Right hindlimb (tissue), 1 donor: Measurements from ENCODE around the gene RIPOR2.
A peak's percentile ranks its signal among the peaks of the same experiment; 100 is the strongest.
"Not testable (repeated sequence)": the region's sequence is repeated elsewhere in the genome, so short reads cannot be mapped to it uniquely, and the experiment has no call there.

Experiments used
- DNase-seq: peaks from one replicate; pipeline ENCODE4 v3.0.0-alpha.2; 2018

RIPOR2 gene

GRCh38 chr6:24950218-24950941 lies 14.6 kb upstream of the RIPOR2 start:
- no peak for DNase-seq

DNA sequence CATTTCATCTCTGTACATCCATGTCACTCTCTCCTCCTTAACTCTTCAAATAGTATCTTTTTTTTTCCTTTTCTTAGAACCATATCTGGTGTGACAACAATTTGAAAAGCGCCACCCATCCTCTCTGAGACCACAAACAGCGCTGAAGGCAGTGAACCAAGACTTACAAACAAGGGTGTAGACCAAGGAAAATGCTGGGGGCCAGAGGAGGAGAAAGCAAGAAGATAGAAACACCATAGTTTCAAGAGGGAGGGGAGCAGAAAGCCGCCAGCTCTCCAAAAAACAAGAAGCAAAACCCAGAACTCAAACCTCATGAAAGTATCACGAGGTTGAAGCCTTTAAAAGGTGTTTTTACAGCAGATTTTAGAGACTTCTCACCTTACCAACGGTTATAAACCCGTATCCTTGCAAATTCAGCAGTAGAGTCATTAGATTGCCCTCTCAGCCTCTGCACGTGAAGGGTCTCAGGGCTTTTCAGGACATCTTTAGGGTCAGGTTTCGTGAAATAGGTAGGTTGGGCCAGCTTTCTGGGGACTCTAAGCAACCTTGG lies 13.3 kb upstream of the RIPOR2 start:
- DNase-seq: no peak

DNA sequence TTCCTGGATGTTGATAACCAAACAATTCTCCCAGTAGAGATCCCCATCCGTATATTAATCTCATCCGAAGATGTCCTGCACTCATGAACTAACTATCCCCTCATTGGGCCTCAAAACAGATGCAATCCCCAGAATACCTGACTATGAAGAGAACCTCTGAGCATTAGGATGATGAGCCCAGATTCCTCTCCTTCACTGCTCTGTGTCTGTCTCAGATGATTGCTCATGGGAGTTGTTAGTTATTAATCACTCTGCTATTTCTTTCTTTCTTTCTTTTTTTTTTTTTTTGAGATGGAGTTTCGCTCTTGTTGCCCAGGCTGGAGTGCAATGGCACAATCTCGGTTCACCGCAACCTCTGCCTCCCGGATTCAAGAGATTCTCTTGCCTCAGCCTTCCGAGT lies 12.5 kb upstream of the RIPOR2 start:
- not testable (repeated sequence) for DNase-seq

- DNase-seq: no peak
These were observed 11.9 kb upstream of the RIPOR2 start for GRCh38 chr6:24947636-24948035.

- no peak for DNase-seq
These were observed 9.3 kb upstream of the RIPOR2 start for GRCh38 chr6:24945054-24945453.

DNA sequence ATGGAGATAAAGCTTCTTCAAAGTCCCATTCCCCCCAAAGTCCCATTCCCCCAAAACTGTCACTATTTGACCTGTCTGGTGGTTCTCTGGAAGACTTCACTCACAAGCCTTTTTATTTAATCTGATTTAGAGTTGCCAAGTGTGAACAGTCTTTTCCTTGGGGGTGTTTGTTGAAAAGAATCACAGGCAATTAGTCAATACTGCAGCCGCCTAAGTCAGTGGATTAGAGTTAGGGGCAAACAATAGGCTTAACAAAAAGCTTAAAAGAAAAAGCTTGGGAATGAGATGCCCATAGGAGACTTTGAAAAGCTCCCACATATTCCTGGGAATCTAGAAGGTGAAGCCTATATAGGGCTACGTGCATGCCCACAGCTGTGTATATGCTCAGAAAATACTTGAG lies 8.0 kb upstream of the RIPOR2 start:
- no peak for DNase-seq

DNA sequence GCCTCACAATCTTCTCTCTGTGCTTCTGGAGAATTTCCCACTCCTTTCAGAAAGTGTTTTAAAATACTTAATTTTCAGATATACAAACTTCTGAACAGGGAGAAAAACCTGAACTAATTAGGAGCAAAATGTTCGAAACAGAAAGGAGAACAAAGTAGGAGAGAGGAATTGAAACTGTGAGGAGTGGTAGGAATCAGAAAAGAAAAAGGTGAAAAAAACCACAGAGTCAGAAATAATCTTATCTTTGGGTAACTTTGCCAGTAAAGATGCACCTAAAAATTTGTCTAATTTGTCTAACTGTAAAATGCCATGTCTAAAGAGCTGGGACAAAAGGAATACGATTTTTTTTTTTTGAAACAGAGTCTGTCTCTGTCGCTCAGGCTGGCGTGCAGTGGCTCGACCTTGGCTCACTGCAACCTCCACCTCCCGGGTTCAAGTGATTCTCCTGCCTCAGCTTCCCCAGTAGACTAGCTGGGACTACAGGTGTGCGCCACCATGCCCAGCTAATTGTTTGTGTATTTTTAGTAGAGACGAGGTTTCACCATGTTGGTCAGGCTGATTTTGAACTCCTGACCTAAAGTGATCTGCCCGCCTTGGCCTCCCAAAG lies 4.7 kb upstream of the RIPOR2 start:
- DNase-seq: no peak

GRCh38 chr6:24936641-24937317 lies 1.0 kb upstream of the RIPOR2 start:
- no peak for DNase-seq

- DNase-seq: no peak
These were observed 1.8 kb downstream of the RIPOR2 start for GRCh38 chr6:24933868-24934401.

GRCh38 chr6:24933266-24933665 lies 2.5 kb downstream of the RIPOR2 start:
- no peak for DNase-seq

DNA sequence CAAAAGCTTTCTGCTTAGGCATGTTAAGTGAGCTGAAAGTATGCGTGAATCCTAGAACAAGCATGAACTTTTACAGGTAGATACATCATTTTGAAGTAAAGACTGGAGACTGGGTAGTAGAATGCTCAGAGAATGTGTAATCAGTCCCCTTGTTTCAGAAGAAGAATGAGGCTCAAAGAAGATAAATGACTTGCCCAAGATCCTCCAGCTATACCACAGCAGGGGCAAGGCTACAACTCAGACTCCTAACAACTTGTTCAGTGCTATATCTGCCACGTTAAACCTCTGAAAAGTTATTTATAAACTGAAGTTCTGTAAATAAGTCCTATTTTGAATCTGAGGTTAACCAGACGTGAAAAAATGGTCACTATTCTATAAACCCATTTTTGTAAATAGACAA lies 2.9 kb downstream of the RIPOR2 start:
- DNase-seq: no peak

DNA sequence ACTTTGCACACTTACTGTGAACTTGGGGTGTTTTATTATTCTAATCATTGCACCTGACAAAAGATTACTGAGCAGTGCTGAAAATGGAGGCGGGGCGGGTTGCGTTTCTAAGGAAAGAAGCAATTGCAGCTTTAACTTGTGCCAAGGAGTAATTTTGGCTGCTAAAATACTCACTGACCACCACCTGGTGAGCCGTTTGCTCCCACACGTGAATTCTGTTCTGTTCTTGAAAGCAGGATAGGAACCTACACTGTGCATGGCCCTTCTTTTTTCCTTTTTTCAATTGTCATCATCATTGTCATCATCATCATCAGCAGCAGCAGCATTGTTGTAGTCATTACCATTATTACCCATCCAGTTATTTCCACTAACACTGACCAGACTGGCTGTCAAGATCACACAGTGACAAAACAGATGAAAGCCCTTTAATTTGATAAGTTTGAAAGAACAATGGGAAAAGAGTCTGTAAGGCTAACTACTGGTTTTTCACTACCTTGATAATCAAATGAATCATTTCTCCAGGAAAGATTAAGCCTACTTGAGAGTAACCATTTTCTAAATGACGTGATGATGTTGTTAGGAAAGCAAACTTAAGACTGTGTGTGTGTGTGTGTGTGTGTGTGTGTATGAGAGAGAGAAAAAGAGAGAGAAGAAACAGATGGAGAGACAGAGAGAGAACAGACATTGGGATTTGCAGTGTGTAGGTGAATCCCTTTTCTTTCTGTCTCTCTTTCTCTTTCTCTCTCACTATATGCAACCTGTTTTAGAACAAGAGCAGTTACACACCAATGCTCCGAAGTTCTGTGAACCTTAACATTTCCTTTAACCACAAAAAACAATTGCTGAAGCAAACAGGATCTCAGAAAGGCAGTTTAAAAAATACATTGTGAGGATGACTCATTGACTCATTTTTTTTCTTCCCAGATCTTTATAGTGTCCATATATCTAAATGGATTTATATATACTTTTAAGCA lies 3.8 kb downstream of the RIPOR2 start:
- peak; percentile 20 for DNase-seq

DNA sequence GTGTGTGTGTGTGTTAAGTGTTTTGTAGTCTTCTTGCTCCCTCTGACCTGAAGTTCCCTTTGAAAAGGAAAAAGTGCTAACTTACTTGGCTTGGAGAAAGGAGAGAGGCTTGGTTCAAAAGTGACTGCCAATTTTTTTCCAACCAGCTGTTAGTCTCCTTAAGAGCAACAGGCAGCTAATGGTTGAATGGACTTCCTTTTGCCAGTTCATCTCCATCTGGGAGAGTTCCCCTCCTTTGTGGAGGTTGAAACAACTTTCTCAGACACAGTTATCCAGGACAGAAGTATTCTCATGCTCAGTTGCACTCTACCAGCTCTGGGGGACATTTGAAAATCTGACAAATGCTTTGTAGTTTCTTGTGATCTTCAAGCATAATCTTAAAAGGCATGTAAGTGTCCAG lies 4.5 kb downstream of the RIPOR2 start:
- peak; percentile 61 for DNase-seq

DNA sequence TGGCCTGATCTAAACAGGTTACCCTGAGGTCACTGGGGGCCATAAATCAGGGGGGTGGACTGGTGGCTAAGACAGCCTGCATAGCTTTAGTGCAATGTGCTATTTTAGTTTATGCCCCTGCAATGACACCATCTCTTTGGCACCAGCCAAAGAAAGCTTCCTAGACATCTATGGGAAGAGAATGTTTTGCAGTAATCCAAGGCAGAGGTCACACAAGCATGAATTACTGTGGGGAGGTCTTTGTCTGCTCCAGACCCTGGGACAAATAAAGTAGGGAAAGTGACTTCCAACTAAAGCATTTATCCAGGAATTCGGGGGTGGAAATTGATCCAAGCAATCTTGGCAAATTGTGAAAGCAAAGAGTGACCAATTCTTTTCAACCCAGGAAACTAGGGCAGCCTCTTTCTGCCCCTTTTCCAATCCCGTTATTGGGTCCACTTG lies 5.3 kb downstream of the RIPOR2 start:
- DNase-seq: peak; percentile 77

GRCh38 chr6:24929242-24929641 lies 6.5 kb downstream of the RIPOR2 start:
- DNase-seq: peak; percentile 22

GRCh38 chr6:24927985-24928745 lies 7.6 kb downstream of the RIPOR2 start:
- no peak for DNase-seq

DNA sequence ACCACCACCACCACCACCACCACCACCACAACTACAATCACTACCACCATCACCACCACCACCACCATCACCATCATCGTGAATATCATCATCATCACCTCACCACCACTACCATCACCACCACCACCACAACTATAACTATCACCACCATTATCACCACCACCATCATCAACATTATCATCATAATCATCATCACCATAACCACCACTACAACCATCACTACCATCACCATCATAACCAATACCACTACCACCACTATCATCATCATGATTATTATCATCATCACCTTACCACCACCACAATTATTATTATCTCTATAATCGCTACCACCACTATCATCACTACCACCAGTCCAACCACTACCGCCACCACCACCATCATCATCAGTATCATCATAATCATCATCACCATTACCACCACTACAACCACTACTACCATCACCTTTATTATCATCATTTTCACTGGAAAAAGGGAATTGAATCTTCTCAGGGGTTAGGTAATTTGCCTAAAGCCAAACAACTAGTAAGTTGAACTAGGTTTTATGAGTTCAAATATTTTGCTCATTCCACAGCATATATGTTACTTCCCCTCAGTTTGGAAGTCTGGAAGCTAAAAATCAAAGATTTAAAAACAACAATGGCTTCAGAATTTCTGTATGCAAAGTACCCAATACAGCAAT lies 8.3 kb downstream of the RIPOR2 start:
- no peak for DNase-seq

- not testable (repeated sequence) for DNase-seq
These were observed 9.1 kb downstream of the RIPOR2 start for GRCh38 chr6:24926647-24927046.

DNA sequence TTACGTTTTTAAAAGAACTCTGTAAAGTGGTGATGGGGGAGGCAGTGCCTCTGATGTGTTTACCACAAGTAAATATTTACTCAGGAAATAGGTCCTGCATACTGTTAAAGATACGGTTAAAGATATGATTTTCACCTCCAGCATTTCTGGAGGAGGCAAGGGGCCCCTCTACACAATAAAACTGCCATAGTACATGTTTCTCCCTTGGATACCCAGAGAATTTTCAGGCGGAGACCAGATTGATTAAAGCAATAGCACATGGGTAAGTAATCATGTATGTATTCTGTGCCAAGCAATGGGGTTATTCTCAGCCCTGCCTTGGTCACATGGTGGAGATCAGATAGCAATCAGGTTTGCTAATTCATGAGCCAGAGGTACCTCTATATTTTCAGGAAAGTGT lies 9.6 kb downstream of the RIPOR2 start:
- no peak for DNase-seq

- DNase-seq: no peak
These were observed 10.1 kb downstream of the RIPOR2 start for GRCh38 chr6:24925661-24926060.
